ENCODE results near the gene PCSK6. TPM values are rescaled to one million over a fixed set of nuclear protein-coding genes. Genes with fewer than 3 reads are reported as not detected.

Gene PCSK6
- total RNA-seq, 1 experiment from 2014 or later: 26.3 TPM

DNA sequence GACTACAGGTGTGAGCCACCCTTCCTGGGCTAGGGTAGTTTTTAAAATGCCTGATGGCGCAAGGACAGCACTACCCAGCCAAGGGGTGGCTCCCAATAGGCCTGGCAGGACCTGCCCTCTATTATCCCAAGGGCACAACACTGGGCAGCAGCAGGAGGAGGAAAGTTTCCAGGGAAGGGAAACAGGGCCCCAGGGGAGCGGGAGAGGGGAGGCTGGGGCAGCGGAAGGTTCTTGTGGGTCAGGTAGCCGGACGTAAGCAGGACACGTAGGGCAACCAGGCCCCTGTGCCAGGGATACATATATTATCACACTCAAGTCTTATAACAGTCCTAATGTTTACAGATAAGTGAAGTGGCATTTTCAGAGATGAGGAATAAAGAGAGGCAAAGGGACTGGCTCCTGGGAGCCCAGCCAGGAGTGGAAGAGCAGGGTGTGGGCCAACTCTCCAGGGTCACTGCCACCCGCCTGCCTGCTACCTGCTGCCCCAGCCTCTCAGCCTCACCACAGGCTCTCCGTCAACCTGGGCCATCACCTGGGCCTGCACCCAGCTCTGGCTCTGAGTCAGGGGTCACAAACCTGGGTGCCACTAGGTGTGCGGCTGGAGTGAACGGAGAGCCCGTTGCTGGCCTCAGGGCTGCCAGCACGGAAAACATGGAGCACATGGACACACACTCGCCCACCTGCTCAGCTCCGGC is 121.3 kb downstream of the PCSK6 start:
- H3K4me3 ChIP-seq: no peak overlapping the region
- POLR2A ChIA-PET (ENCODE audit: unreplicated experiment): no interaction called here
- H3K4me1 ChIP-seq (replicated peaks; ENCODE audit: insufficient read depth): no peaks in the 10 kb centered on the region
- TF ChIP-seq, protein P1, sequence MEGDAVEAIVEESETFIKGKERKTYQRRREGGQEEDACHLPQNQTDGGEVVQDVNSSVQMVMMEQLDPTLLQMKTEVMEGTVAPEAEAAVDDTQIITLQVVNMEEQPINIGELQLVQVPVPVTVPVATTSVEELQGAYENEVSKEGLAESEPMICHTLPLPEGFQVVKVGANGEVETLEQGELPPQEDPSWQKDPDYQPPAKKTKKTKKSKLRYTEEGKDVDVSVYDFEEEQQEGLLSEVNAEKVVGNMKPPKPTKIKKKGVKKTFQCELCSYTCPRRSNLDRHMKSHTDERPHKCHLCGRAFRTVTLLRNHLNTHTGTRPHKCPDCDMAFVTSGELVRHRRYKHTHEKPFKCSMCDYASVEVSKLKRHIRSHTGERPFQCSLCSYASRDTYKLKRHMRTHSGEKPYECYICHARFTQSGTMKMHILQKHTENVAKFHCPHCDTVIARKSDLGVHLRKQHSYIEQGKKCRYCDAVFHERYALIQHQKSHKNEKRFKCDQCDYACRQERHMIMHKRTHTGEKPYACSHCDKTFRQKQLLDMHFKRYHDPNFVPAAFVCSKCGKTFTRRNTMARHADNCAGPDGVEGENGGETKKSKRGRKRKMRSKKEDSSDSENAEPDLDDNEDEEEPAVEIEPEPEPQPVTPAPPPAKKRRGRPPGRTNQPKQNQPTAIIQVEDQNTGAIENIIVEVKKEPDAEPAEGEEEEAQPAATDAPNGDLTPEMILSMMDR (conservative IDR thresholded peaks at IDR 0.05): no peak
- TF ChIP-seq EZH2 (IDR thresholded peaks at IDR 0.05; ENCODE audit: low read depth): no peak
- no peaks in the 10 kb centered on the region for H3K79me2 ChIP-seq (ENCODE audit: low read depth)
- no peaks in the 10 kb centered on the region for H4K20me1 ChIP-seq (ENCODE audit: insufficient read depth)
- H3F3A ChIP-seq (ENCODE audit: insufficient read depth, low read depth): no peaks in the 10 kb centered on the region
- intact Hi-C loops (cut with micrococcal nuclease; ENCODE audit: unreplicated experiment): no loop called here
- H3K36me3 ChIP-seq (ENCODE audit: low read depth): peaks cover 3% of the 10 kb centered on the region; the same call in 1 of the 2 replicates
- H3K4me2 ChIP-seq: no peak overlapping the region
- no peak overlapping the region for H3K27ac ChIP-seq
- BruUV-seq (replicated peaks): no TSS peak
- no peak overlapping the region for H2AFZ ChIP-seq
- no peaks in the 10 kb centered on the region for H3K9me2 ChIP-seq (ENCODE audit: insufficient read depth)
- CTCF ChIA-PET: no interaction called here
- no peaks in the 10 kb centered on the region for H3K27me3 ChIP-seq (ENCODE audit: insufficient read depth, low read depth)
- DNase-seq: no peak
- no peaks in the 10 kb centered on the region for H3K9me3 ChIP-seq (ENCODE audit: insufficient read depth, low read depth)

DNA sequence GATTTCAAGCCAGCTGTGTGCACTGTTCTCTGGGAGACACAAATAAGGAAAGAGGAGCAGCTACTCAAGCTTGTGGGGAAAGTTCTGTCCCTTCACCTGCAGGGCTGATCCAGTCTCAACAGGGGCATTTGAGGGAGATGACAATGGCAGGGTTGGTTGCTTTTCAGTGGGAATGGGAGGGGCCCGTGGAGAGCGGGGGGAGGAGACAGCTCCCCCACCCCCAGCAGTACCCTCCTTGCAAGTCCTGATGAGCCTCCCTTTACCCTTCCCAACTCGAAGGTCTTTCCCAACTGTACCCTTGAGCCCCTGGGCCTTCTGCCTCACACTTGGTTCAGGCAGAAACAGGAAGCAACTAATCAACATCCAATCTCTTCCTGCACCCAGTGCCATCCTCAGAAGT is 122.7 kb downstream of the PCSK6 start:
- no peak overlapping the region for H3K4me2 ChIP-seq
- no peak for TF ChIP-seq EZH2 (IDR thresholded peaks at IDR 0.05; ENCODE audit: low read depth)
- TF ChIP-seq, protein P1 (conservative IDR thresholded peaks at IDR 0.05): no peak
- no peak overlapping the region for H3K27ac ChIP-seq
- no peaks in the 10 kb centered on the region for H3K27me3 ChIP-seq (ENCODE audit: insufficient read depth, low read depth)
- no peak for DNase-seq
- H3K4me1 ChIP-seq (replicated peaks; ENCODE audit: insufficient read depth): no peaks in the 10 kb centered on the region
- H3K36me3 ChIP-seq (ENCODE audit: low read depth): peaks cover 3% of the 10 kb centered on the region; the same call in 1 of the 2 replicates
- no peaks in the 10 kb centered on the region for H3K79me2 ChIP-seq (ENCODE audit: low read depth)
- H3K9me2 ChIP-seq (ENCODE audit: insufficient read depth): no peaks in the 10 kb centered on the region
- POLR2A ChIA-PET (ENCODE audit: unreplicated experiment): no interaction called here
- H4K20me1 ChIP-seq (ENCODE audit: insufficient read depth): no peaks in the 10 kb centered on the region
- H2AFZ ChIP-seq: no peak overlapping the region
- no peaks in the 10 kb centered on the region for H3K9me3 ChIP-seq (ENCODE audit: insufficient read depth, low read depth)
- BruUV-seq (replicated peaks): no TSS peak
- intact Hi-C loops (cut with micrococcal nuclease; ENCODE audit: unreplicated experiment): no loop called here
- CTCF ChIA-PET: no interaction called here
- H3K4me3 ChIP-seq: no peak overlapping the region
- H3F3A ChIP-seq (ENCODE audit: insufficient read depth, low read depth): no peaks in the 10 kb centered on the region

- Histone ChIP-seq H3K27ac (no peak overlapping the region), H2AFZ (no peak overlapping the region), H3K4me3 (no peak overlapping the region), H3K27me3 (ENCODE audit: insufficient read depth, low read depth) (no peaks in the 10 kb centered on the region), H3K36me3 (ENCODE audit: low read depth) (peaks cover 3% of the 10 kb centered on the region; the same call in 1 of the 2 replicates), H3K9me3 (ENCODE audit: insufficient read depth, low read depth) (no peaks in the 10 kb centered on the region), H3K4me1 (replicated peaks; ENCODE audit: insufficient read depth) (no peaks in the 10 kb centered on the region), H3K9me2 (ENCODE audit: insufficient read depth) (no peaks in the 10 kb centered on the region), H3K4me2 (no peak overlapping the region), H3K79me2 (ENCODE audit: low read depth) (no peaks in the 10 kb centered on the region), H4K20me1 (ENCODE audit: insufficient read depth) (no peaks in the 10 kb centered on the region), H3F3A (ENCODE audit: insufficient read depth, low read depth) (no peaks in the 10 kb centered on the region)
- TF ChIP-seq, protein P1 (conservative IDR thresholded peaks at IDR 0.05): no peak
- TF ChIP-seq EZH2 (IDR thresholded peaks at IDR 0.05; ENCODE audit: low read depth): no peak
- ChIA-PET POLR2A (ENCODE audit: unreplicated experiment) (no interaction called here), CTCF (no interaction called here)
- intact Hi-C loops (cut with micrococcal nuclease; ENCODE audit: unreplicated experiment): no loop called here
- no TSS peak for BruUV-seq (replicated peaks)
- DNase-seq: no peak
These were observed 126.4 kb downstream of the PCSK6 start for GRCh38 chr15:101362986-101363566.
